ENCODE measurements around the gene NOX4.

GRCh38 chr11:89536926-89537325 is 45.8 kb upstream of the NOX4 start:
- no peak for TF ChIP-seq CTCF (IDR thresholded peaks at IDR 0.05)
- no peak for TF ChIP-seq POLR2A (IDR thresholded peaks at IDR 0.05)

Data from esophagus squamous epithelium (tissue), 4 donors.